ENCODE measurements around the gene HYAL2. TPM values are rescaled to one million over a fixed set of nuclear protein-coding genes. Genes with fewer than 3 reads are reported as not detected.
A peak's percentile ranks its signal among the peaks of the same experiment; 100 is the strongest.

Gene HYAL2
- total RNA-seq, 1 experiment from 2014 or later, result 35.7 TPM

DNA sequence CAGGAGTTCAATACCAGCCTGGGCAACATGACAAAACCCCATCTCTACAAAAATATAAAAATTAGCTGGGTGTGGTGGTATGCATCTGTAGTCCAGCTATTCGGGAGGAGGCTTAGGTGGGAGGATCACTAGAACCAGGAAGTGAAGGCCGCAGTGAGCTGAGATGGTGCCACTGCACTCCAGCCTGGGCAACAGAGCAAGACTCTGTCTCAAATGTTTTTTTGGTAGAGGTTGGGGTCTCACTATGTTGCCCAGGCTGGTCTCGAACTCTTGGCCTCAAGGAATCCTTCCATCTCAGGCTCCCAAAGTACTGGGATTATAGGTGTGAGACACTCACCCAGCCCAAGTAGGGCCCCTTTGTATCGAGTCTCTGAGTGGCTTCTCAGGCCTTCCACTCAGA, 28.5 kb downstream of the HYAL2 start:
- TF ChIP-seq, protein P1, sequence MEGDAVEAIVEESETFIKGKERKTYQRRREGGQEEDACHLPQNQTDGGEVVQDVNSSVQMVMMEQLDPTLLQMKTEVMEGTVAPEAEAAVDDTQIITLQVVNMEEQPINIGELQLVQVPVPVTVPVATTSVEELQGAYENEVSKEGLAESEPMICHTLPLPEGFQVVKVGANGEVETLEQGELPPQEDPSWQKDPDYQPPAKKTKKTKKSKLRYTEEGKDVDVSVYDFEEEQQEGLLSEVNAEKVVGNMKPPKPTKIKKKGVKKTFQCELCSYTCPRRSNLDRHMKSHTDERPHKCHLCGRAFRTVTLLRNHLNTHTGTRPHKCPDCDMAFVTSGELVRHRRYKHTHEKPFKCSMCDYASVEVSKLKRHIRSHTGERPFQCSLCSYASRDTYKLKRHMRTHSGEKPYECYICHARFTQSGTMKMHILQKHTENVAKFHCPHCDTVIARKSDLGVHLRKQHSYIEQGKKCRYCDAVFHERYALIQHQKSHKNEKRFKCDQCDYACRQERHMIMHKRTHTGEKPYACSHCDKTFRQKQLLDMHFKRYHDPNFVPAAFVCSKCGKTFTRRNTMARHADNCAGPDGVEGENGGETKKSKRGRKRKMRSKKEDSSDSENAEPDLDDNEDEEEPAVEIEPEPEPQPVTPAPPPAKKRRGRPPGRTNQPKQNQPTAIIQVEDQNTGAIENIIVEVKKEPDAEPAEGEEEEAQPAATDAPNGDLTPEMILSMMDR (IDR thresholded peaks at IDR 0.05; ENCODE audit: unreplicated experiment), result no peak
- Mint-ChIP-seq H3K36me3 (ENCODE audit: insufficient read depth, unreplicated experiment) (peaks cover 31% of the 10 kb centered on the region), H3K9me3 (ENCODE audit: low read depth, unreplicated experiment) (no peaks in the 10 kb centered on the region), H3K27ac (ENCODE audit: unreplicated experiment) (no peak overlapping the region), H3K4me3 (ENCODE audit: low read depth, unreplicated experiment) (no peak overlapping the region), H3K27me3 (ENCODE audit: unreplicated experiment) (no peaks in the 10 kb centered on the region), H3K4me1 (ENCODE audit: low read depth, unreplicated experiment) (peaks cover 26% of the 10 kb centered on the region)
- no TSS peak for BruUV-seq (replicated peaks)
- CTCF ChIA-PET, result no interaction called here
- no peak for DNase-seq
- intact Hi-C loops (cut with micrococcal nuclease; ENCODE audit: unreplicated experiment), result no loop called here

- TF ChIP-seq, protein P1 (IDR thresholded peaks at IDR 0.05; ENCODE audit: unreplicated experiment), result no peak
- H3K36me3 Mint-ChIP-seq (ENCODE audit: insufficient read depth, unreplicated experiment), result peaks cover 33% of the 10 kb centered on the region
- CTCF ChIA-PET, result interaction anchor here (2.1 kb wide), 1 partner anchor 35 kb away, joined by 6 read pairs; the partner anchor contains the start of gene TUSC2
- H3K27ac Mint-ChIP-seq (ENCODE audit: unreplicated experiment), result peak overlapping the region; percentile 92
- H3K9me3 Mint-ChIP-seq (ENCODE audit: low read depth, unreplicated experiment), result no peaks in the 10 kb centered on the region
- H3K4me3 Mint-ChIP-seq (ENCODE audit: low read depth, unreplicated experiment), result peak overlapping the region; percentile 73
- peaks cover 23% of the 10 kb centered on the region for H3K4me1 Mint-ChIP-seq (ENCODE audit: low read depth, unreplicated experiment)
- no peaks in the 10 kb centered on the region for H3K27me3 Mint-ChIP-seq (ENCODE audit: unreplicated experiment)
- no TSS peak for BruUV-seq (replicated peaks)
- intact Hi-C loops (cut with micrococcal nuclease; ENCODE audit: unreplicated experiment), result no loop called here
- no peak for DNase-seq
These were observed 29.3 kb downstream of the HYAL2 start for GRCh38 chr3:50293079-50293801.

GRCh38 chr3:50292159-50293078, 30.1 kb downstream of the HYAL2 start, which contains the start of gene IFRD2:
Gene IFRD2, minus strand, starts transcription at chr3:50292429. Its CDS starts 155 bp downstream, at chr3:50292274.
- peak within 1 kb of the TSS; percentile 92 for H3K27ac Mint-ChIP-seq (ENCODE audit: unreplicated experiment)
- H3K9me3 Mint-ChIP-seq (ENCODE audit: low read depth, unreplicated experiment), result no peaks in the 10 kb centered on the region
- DNase-seq, result peak; percentile 95
- H3K36me3 Mint-ChIP-seq (ENCODE audit: insufficient read depth, unreplicated experiment), result peaks cover 37% of the 10 kb centered on the region
- CTCF ChIA-PET, result interaction anchor here (0.6 to 2.1 kb wide), 4 partner anchors 23 to 45 kb away, joined by 4 to 6 read pairs (median 4); partner anchors contain the start of genes SEMA3B and TUSC2
- peak within 1 kb of the TSS; percentile 73 for H3K4me3 Mint-ChIP-seq (ENCODE audit: low read depth, unreplicated experiment)
- BruUV-seq (replicated peaks), result TSS peak; percentile 85
- intact Hi-C loops (cut with micrococcal nuclease; ENCODE audit: unreplicated experiment), result no loop called here
- TF ChIP-seq, protein P1 (IDR thresholded peaks at IDR 0.05; ENCODE audit: unreplicated experiment), result no peak
- peaks cover 19% of the 10 kb centered on the region for H3K4me1 Mint-ChIP-seq (ENCODE audit: low read depth, unreplicated experiment)
- no peaks in the 10 kb centered on the region for H3K27me3 Mint-ChIP-seq (ENCODE audit: unreplicated experiment)

DNA sequence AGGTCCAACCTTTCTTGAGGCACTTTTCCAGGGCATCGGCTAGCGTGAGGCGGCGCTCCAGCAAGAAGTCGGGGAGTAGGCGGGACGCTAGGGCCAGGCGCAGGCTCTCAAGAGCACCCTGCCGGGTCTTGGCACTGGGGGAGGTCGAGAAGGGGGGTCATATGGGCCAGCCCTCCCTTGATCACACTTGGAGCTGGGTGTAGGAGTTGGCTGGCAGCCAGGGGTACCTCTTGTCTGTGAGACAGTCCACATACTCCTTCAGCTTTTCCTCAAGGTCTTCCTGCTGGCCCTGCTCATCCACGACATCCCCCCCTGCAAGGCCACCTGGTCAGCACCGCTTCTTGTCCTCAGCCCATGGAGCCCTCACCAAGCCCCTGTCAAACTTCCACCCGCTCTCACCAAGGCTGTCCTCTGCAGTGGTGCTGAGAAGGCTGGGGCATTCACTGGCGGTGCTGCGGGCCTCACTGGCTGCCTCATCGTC, 32.3 kb downstream of the HYAL2 start:
- TF ChIP-seq, protein P1 (IDR thresholded peaks at IDR 0.05; ENCODE audit: unreplicated experiment), result no peak
- no peaks in the 10 kb centered on the region for H3K27me3 Mint-ChIP-seq (ENCODE audit: unreplicated experiment)
- peaks cover 37% of the 10 kb centered on the region for H3K36me3 Mint-ChIP-seq (ENCODE audit: insufficient read depth, unreplicated experiment)
- no peak for DNase-seq
- H3K27ac Mint-ChIP-seq (ENCODE audit: unreplicated experiment), result no peak overlapping the region
- peak overlapping the region; percentile 73 for H3K4me3 Mint-ChIP-seq (ENCODE audit: low read depth, unreplicated experiment)
- H3K9me3 Mint-ChIP-seq (ENCODE audit: low read depth, unreplicated experiment), result no peaks in the 10 kb centered on the region
- intact Hi-C loops (cut with micrococcal nuclease; ENCODE audit: unreplicated experiment), result loop anchor here (2.0 kb wide), 1 partner anchor 55 kb away; no protein-coding TSS in a partner anchor
- H3K4me1 Mint-ChIP-seq (ENCODE audit: low read depth, unreplicated experiment), result peaks cover 19% of the 10 kb centered on the region
- CTCF ChIA-PET, result no interaction called here
- no TSS peak for BruUV-seq (replicated peaks)

Measured in Calu3 (cell line).